Brain microvascular endothelial cell (primary cell): ENCODE results near the gene HNRNPA1.

Source experiments
- DNase-seq: peaks from one replicate; pipeline ENCODE4 v3.0.0-alpha.2; 2020
- H3K27ac ChIP-seq: fragments of 250-450 bp; sonication (Bioruptor Pico); 2 replicates; pipeline ENCODE4 v1.5.1; 2020; ENCODE audit warnings: mild to moderate bottlenecking, moderate library complexity
- H3K27me3 ChIP-seq: fragments of 250-450 bp; sonication (Bioruptor Pico); replicated peaks from 2 replicates; pipeline ENCODE4 v1.5.1; 2020; ENCODE audit warnings: mild to moderate bottlenecking
- H3K36me3 ChIP-seq: fragments of 250-450 bp; sonication (Bioruptor Pico); replicated peaks from 2 replicates; pipeline ENCODE4 v1.5.1; 2020; ENCODE audit warnings: mild to moderate bottlenecking
- H3K4me3 ChIP-seq: 2 replicates; pipeline ENCODE4 v1.5.1; 2011; ENCODE audit warnings: low read depth, mild to moderate bottlenecking, control low read depth, low read length, moderate library complexity
- in situ Hi-C: cut with HindIII; loops from 2 replicates; pipeline ENCODE4 v1.10.0; 2017; ENCODE audit warnings: low sequenced_read_pairs, low pct_ligation_motif_present
- TF ChIP-seq, protein P1 (sequence below): IDR thresholded peaks from 2 replicates; pipeline ENCODE4 v1.5.1; 2011; ENCODE audit warnings: low read depth, mild to moderate bottlenecking, moderate library complexity, low read length, control low read depth, inconsistent platforms; ENCODE audit errors: missing control alignments

Gene HNRNPA1

DNA sequence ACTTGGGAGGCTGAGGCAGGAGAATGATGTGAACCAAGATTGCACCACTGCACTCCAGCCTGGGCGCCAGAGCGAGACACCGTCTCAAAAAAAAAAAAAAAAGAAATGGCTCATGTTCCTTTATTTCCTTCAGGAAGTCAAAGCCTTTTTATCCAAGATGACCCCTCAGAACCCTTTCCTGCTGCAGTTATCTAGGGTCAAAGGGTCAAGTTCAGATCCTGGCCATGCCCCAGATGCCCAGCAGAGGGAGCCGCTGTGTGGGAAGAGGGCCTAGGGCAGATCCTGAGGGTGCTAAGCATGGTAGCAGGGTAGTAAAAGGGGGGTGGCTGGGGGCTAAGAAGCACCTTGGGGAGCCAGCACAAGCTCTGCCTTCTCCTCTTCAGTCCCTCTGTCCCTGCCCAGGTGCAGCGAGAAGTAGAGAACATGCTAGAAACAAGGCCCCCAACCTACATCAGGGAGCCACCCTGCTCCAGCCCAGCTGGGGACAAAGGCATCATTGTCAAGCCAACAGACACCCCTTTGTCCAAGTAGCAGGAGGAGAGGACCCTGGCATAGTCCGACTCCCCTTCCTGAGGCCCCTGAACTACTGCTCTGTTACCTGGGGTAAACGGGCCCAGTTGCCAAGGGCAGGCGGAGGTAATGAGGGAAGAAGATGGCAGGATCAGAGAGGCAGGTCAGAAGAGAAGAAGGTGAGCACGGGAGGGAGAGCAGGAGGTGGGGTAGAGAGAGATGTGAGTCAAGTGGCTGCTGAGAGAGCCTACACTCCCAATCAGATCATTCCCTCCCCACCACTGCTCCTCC is 13.8 kb downstream of the HNRNPA1 start:
- TF ChIP-seq, protein P1, sequence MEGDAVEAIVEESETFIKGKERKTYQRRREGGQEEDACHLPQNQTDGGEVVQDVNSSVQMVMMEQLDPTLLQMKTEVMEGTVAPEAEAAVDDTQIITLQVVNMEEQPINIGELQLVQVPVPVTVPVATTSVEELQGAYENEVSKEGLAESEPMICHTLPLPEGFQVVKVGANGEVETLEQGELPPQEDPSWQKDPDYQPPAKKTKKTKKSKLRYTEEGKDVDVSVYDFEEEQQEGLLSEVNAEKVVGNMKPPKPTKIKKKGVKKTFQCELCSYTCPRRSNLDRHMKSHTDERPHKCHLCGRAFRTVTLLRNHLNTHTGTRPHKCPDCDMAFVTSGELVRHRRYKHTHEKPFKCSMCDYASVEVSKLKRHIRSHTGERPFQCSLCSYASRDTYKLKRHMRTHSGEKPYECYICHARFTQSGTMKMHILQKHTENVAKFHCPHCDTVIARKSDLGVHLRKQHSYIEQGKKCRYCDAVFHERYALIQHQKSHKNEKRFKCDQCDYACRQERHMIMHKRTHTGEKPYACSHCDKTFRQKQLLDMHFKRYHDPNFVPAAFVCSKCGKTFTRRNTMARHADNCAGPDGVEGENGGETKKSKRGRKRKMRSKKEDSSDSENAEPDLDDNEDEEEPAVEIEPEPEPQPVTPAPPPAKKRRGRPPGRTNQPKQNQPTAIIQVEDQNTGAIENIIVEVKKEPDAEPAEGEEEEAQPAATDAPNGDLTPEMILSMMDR = peak; percentile 88
- in situ Hi-C loops = loop anchor here (5.0 kb wide), 1 partner anchor 68 kb away; the partner anchor contains the start of gene GPR84
- Histone ChIP-seq H3K27ac (no peak overlapping the region), H3K27me3 (peaks cover 9% of the 10 kb centered on the region), H3K36me3 (no peaks in the 10 kb centered on the region), H3K4me3 (no peak overlapping the region)
- no peak for DNase-seq

DNA sequence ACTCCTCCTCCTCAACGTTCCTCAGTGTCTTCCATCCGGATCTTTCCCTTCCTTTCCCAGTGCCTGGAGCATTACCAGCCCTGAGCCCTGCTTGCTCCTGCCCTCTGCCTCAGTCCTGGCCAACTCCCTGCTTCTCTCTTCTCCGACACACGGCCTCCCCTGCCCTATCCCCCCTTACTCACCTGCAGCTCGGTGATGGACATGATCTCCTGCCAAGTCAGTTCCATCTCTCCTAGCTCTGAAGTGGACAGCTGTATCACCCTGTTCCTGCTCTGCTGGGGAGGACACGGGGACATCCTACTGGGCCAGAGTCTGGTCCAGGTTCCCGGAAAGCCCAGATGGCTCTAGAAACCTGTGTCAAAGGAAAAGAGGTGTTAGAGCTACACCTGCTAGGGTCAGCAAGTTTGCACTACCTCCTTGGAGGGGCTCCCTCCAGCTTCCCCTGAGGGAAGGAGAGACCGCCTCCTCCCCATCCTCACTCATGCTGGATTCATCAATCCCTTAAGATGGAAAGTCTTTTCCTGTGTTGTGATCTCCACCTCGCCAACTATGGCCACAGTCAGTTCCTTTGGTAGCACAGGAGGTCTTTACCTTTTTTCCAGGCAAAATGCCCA is 14.5 kb downstream of the HNRNPA1 start:
- no peak overlapping the region for H3K27ac ChIP-seq

DNA sequence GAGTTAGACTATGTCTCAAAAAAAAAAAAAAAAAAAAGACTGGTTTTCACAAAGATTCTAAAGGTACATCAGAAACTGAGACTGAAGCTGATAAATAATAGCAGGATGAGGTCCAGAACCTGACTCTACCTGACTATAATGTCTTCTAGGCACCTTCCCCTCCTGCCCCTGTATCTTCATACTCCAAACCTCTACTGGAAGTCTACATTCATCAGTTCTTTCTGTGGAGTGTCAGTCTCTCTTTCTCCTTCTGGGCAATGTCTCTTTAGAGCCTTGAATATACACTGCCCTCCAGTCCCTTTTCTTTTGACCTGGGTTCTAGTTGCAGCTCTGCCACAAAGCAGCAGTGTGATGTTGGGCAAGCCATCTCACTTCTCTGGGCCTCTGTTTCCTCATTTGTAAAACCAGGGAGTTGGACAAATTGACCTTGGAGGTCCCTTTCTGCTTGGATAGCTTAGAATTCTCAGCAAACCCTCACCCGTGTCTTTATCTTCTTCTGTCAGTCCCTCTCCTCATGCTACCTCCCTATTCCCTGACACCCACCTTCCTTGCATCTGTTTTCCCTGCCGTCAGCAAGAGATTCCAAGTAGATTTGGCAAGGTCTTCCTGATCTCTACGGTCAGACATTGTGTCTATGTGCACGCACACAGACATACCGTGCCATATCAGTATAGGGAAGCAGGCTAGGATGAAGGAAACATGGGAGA is 16.0 kb downstream of the HNRNPA1 start:
- in situ Hi-C loops = no loop called here
- H3K4me3 ChIP-seq = no peak overlapping the region

More for the DNA sequence above, 14.5 kb downstream of the HNRNPA1 start:
- Histone ChIP-seq H3K27me3 (peaks cover 13% of the 10 kb centered on the region), H3K36me3 (no peaks in the 10 kb centered on the region), H3K4me3 (no peak overlapping the region)
- TF ChIP-seq, protein P1 = no peak
- in situ Hi-C loops = loop anchor here (5.0 kb wide), 1 partner anchor 67 kb away; the partner anchor contains the start of gene GPR84
- no peak for DNase-seq

DNA sequence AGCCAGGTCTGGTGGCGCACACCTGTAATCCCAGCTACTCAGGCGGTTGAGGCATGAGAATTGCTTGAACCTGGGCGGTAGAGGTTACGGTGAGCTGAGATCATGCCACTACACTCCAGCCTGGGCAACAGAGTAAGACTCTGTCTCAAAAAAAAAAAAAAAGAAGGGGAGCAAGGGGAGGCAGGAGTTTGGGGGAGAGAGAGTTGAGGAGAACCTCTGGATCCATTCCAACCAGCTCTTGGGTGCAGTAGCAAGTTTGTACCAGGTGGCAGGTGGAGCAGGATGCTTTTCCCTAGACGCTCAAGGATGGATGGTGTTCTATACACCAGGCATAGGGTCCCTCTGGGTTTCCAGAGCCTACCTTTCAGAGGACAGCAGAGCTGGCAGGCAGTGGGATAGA is 18.4 kb downstream of the HNRNPA1 start:
- H3K27me3 ChIP-seq = peaks cover 24% of the 10 kb centered on the region
- TF ChIP-seq, protein P1 = peak; percentile 3
- in situ Hi-C loops = no loop called here
- no peak for DNase-seq
- H3K36me3 ChIP-seq = no peaks in the 10 kb centered on the region
- H3K27ac ChIP-seq = no peak overlapping the region
- no peak overlapping the region for H3K4me3 ChIP-seq

More for the DNA sequence above, 16.0 kb downstream of the HNRNPA1 start:
- TF ChIP-seq, protein P1 = no peak
- Histone ChIP-seq H3K27ac (no peak overlapping the region), H3K27me3 (peaks cover 19% of the 10 kb centered on the region), H3K36me3 (no peaks in the 10 kb centered on the region)
- DNase-seq = no peak

DNA sequence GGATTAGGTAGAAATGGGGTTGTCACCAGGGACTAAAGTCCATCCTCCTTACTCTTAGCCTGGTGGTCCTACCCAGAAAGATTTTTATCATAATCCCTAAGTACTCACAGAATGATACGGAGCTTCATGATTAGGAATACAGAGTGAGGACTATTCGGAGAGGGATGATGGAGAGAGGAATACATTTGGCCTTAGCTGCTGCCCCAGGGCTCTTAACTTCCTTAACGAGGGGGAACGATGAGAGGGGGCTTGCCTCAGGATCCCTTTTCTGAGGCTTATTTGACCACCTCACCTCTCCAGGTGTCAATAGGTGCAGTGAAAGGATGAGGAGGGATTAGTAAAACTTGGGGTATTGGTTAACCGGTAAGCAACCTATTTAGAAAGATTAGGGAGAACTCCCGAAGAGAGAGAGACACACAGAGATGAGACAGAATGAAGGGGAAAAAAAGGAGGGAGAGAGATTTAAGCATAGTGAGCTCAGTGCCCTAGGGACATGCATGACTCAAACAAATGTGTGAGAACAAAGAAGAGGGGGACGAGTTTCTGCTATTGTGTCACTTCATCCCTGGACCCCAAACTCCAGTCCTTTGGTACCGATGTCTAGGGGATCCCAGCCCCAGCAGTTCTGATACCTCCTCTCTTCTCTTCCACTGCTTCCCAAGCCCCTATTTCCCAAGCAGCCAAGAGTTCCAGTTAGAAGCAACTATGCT is 19.1 kb downstream of the HNRNPA1 start:
- TF ChIP-seq, protein P1 = no peak
- in situ Hi-C loops = no loop called here
- Histone ChIP-seq H3K4me3 (no peak overlapping the region), H3K27ac (no peak overlapping the region), H3K27me3 (peaks cover 27% of the 10 kb centered on the region), H3K36me3 (no peaks in the 10 kb centered on the region)
- DNase-seq = no peak
